ENCODE measurements around the gene RPL29.

Gene RPL29

DNA sequence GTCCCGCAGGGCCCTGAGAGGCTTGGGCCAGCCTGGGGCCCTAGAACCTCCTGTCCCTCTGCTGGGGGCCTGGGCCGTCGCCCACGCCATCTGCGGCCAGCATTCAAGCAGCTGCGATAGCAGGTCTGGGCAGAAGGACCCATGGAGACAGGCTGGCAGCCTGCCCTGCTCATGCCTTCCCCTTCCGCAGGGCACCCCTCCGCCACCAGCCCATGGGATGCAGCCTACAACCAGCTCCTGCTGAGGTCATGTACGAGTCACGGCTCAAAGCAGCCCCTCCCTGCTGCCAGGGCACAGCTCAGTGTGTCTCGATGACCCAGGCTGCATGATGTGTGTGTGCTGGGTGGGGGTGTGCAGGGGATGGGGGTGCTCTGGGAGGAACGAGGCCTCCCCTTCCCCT is 32.9 kb upstream of the RPL29 start:
- FAIRE-seq (no peak), DNase-seq (ENCODE audit: extremely low spot score, insufficient read length, low read depth) (no peak)

DNA sequence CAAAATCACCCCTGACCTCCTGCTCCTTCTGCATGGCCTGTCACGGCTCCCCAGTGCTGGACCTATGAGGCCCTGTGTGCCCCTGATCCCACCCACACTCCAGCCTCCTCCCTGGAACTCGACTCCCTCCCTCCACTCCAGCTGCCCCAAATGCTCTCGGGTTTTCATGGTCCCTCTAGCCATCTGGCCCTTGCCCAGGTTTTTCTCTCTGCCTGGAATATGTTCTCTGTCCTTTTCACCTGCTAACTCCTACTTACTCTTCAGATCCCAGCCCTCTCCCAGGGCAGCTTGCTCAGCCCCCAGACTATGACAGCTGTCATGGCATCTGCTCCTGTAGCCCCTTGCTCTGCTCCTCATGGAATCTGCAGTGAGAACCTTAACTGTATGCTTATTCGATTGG is 30.3 kb upstream of the RPL29 start:
- no peak for FAIRE-seq
- DNase-seq (ENCODE audit: extremely low spot score, insufficient read length, low read depth) = no peak

- FAIRE-seq (no peak), DNase-seq (ENCODE audit: extremely low spot score, insufficient read length, low read depth) (no peak)
These were observed 29.8 kb upstream of the RPL29 start for GRCh38 chr3:52025453-52025852.

DNA sequence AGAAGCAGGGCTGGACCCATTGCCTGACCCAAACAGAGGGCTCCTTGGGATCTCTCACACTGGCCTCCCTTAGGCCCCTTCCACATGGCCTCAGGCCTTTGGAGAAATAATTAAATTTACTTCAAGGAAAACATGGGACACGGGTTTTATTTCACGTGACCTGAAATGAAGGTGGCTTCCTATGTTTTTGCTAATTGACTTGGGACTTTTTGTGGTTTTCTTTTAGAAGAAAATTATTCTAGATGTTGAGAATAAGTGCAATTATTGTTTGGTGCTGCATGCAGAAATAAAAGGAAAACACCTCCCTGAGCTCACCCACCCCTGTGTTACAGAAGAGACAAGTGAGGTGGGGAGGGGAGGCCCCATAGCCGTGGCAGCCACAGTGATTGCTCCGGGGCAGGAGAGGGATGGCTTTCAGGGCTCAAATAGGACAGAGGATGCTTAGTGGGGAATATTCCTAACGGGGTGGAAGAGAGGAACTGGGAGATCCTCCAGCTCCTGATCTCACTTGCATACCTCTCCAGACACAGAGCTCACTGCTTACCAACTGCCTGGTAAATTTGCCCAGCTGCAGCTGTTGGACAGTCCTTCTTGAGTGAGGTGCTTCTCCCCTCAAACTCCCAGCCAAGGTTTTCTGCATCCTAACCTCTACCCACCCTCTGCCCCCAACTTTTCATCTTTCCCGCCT is 29.2 kb upstream of the RPL29 start:
- no peak for FAIRE-seq

GRCh38 chr3:52023860-52024764 is 28.4 kb upstream of the RPL29 start:
- DNase-seq (ENCODE audit: extremely low spot score, insufficient read length, low read depth) (peak; percentile 62), FAIRE-seq (peak; percentile 91)

More for the DNA sequence above, 29.2 kb upstream of the RPL29 start:
- no peak for DNase-seq (ENCODE audit: extremely low spot score, insufficient read length, low read depth)

DNA sequence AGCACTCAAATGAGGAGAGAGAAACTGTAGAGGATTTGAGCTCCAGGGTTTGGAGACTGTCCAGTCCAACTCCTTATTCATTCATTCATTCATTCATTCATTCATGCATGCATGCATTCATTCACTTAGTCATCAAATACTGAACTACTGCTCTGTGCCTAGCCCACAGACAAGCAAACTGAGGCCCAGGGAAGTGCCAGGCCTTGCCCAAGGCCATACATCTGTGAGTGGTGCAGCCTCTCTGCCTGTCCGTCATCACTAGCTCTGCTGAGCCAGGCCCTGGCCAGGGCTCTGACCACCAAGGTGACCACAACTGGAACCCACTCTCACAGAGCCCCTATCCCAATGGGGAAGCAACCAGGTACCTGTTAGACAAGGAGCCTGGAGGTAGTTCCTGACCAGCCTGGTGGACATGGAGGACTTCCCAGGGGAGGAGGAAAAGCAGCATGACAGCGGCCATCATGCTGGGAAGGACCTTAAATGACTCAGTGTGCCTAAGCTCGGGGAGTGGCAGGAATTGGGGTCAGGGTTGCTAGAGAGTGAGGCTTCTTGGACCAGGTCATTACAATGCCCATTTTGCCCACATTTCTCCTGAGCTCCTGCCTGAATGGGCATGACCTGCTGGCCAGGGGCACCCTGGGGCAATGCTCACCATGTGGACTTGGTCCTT is 27.5 kb upstream of the RPL29 start:
- no peak for DNase-seq (ENCODE audit: extremely low spot score, insufficient read length, low read depth)
- FAIRE-seq = peak; percentile 15

DNA sequence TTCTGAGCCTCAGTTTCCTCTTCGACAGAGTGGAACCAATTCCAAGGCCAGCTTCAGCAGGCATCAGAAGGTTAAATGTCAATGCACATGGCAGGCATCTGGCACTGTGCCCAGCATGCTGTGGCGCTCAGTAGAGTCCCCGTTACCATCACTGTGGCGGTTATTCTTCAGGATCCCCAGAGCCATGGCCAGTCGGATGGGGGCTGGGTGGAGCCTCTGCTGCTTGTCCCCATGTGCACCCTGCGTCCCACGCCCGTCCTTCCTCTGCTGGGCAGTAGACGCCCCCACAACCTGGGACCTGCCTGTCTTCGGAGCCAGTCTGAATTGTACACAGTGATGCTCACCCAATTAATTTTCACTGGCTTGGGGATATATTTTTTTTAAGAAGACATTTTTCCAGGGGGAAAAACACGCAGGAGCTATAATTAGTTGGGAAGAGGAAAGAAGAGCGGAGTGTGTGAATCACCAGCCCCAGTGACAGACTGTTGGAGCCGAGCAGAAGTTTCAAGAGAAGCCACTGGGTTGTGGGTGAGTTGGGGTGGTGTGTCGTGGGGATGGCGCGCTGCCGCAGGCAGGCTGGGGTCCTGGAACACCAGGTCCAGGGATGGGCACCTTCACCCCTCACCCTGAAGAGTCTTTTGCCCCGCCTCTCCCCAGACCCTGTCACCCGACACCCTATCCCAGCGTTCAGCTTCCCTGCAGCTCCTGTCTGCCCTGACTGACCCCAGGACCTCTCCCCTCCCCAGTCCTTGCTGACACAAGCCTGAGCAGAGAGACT is 26.8 kb upstream of the RPL29 start:
- FAIRE-seq = no peak
- no peak for DNase-seq (ENCODE audit: extremely low spot score, insufficient read length, low read depth)

DNA sequence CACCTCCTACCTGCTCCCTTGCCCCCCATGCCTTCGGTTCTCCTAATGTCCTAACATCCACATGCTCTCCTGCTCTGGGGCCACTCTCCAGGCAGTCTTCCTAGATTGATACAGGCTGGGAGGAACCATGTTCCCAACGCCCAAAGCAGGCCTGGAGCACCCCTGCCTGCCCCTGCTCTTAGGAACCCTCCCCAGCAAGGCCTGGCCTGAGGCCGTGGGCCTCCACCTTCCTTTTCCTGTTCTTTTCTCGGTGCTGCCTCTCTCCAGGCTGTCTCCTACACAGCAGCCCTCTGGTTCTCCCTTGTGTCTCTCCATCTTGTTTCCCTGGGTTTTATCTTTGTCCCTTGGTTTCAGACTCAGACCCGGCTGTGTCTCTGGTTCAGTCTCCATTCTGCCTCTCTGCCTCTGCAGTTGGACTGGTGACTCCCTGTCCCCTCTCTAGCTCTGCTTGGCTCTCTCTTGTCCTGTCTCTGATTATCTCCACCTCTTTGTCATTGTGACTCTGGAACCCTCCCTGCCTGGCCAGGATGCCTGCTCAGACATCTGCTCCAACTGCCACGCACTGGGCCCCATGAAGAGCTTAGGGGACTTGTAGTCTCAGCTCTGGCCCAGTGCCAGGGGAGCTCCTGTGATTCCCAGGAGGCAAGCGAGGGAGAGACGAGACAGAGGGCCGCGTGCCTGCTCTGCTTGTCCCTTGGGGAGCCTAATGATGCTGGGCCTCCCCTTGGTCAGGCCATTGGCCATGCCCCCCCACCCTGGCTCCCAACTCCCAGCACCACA is 26.0 kb upstream of the RPL29 start:
- FAIRE-seq = no peak
- no peak for DNase-seq (ENCODE audit: extremely low spot score, insufficient read length, low read depth)

DNA sequence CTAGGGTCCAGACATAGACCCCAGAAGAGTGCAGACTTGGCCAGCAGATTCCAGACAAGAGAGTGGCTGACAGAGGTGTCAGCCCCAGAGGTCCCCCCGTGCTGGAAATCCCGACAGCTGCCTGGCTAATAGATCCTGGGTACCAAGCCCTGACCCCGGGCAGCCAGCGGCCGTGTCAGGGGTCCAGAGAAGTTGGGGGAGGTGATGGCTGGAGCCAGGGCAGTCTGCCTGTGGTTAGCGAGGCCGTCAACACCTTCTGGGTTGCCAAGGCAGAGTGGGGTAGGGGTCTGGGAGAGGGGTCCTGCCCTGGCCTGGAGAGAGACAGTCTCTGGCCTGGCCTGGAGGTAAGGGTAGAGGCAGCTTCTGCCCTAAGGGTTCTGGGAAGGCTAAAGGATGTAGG is 25.1 kb upstream of the RPL29 start:
- DNase-seq (ENCODE audit: extremely low spot score, insufficient read length, low read depth) = no peak
- FAIRE-seq = no peak

- no peak for FAIRE-seq
- no peak for DNase-seq (ENCODE audit: extremely low spot score, insufficient read length, low read depth)
These were observed 23.8 kb upstream of the RPL29 start for GRCh38 chr3:52019352-52020080.

GRCh38 chr3:52018319-52019000 is 22.8 kb upstream of the RPL29 start:
- DNase-seq (ENCODE audit: extremely low spot score, insufficient read length, low read depth) (no peak), FAIRE-seq (no peak)

DNA sequence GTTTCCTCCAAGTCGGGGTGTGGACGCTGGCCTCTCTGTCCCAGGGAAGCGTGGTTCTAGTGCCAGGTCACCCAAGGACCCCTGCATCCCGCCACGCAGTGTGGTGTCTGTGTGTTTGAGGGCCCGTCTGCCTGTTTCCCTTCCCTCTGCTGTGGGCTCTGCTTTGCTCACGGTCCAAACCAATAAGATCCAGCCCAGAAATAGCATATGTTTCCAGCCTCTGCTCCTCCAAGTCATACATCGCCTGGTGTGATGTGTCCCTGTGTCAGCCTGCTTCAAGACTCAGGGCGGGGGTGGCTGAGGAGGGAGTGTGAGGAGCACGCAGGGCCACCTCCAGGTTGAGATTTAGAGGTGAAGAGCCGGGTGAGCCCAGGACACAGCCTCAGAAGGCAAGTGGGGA is 21.9 kb upstream of the RPL29 start:
- DNase-seq (ENCODE audit: extremely low spot score, insufficient read length, low read depth) (no peak), FAIRE-seq (no peak)

- DNase-seq (ENCODE audit: extremely low spot score, insufficient read length, low read depth) (no peak), FAIRE-seq (no peak)
These were observed 19.9 kb upstream of the RPL29 start for GRCh38 chr3:52015438-52016228.

DNA sequence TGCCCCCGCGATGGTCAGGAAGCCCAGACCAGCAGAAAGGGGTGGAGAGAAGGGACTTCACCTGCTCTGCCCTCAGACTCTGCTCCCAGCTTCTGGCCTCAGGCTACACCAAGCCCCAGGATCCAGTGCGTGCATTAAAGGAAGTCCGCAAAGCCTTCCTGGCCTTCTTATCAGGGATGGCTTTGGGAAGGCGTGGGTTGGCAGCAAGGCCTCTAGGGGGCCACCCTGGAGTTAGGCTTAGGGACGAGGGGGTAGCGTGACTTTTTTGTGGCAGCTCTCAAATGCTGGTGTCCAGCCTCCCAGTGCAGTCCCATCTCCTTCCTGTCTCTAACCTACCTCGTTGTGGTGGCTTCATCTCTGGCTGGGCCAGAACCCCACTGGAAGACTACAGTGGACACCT is 18.9 kb upstream of the RPL29 start:
- FAIRE-seq (no peak), DNase-seq (ENCODE audit: extremely low spot score, insufficient read length, low read depth) (no peak)

DNA sequence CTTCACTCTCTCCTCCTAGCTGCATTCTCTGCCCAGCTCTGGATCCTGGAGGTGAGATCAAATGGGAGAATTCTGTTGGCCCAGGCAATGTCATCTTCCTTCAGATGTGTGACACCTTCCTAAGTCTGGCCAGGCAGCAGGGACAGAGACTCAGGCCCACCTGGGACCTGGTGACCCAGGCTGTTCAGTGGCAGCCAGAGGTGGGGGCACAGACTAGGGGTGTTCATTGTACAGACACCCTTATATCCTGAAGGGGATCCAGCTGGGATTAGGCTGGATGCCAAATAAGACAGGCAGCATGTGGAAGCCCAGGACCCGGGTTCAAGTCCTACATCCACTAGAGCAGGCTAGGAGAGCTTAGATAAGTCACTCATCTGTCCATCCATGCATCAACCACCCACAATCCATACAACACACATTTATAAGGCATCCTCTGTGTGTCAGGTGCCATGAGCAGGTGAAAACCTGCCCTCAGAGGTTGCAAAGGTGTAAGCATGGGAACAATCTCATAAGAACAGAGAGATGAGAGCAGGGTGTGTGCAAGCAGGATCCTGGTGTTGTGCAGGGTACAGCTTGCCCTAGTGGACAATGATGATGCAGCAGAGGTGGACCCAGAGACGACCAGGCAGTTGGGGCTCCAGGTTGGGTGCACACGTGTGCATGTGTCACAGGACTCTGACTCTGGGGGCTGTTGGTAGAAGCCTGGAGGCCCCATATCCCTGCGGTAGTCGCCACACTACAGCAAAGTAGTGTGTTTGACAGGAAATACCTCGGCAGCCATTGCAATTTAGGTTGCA is 18.3 kb upstream of the RPL29 start:
- no peak for DNase-seq (ENCODE audit: extremely low spot score, insufficient read length, low read depth)
- FAIRE-seq = no peak

- no peak for FAIRE-seq
- no peak for DNase-seq (ENCODE audit: extremely low spot score, insufficient read length, low read depth)
These were observed 17.0 kb upstream of the RPL29 start for GRCh38 chr3:52012699-52013098.

GRCh38 chr3:52010431-52010830 is 14.7 kb upstream of the RPL29 start:
- DNase-seq (ENCODE audit: extremely low spot score, insufficient read length, low read depth) = no peak
- FAIRE-seq = no peak

Measured in GM18507 (cell line).